GM19463 (cell line): Measurements from ENCODE around the gene SLC22A14.
"Not testable (repeated sequence)": the region's sequence is repeated elsewhere in the genome, so short reads cannot be mapped to it uniquely, and the experiment has no call there.

Experiments used
- ATAC-seq: cut with Tn5 transposase; IDR thresholded peaks from one replicate; pipeline ENCODE4 v1.9.1; 2021; ENCODE audit warnings: mild to moderate bottlenecking, moderate library complexity; ENCODE audit not compliant: unreplicated experiment

Gene SLC22A14

DNA sequence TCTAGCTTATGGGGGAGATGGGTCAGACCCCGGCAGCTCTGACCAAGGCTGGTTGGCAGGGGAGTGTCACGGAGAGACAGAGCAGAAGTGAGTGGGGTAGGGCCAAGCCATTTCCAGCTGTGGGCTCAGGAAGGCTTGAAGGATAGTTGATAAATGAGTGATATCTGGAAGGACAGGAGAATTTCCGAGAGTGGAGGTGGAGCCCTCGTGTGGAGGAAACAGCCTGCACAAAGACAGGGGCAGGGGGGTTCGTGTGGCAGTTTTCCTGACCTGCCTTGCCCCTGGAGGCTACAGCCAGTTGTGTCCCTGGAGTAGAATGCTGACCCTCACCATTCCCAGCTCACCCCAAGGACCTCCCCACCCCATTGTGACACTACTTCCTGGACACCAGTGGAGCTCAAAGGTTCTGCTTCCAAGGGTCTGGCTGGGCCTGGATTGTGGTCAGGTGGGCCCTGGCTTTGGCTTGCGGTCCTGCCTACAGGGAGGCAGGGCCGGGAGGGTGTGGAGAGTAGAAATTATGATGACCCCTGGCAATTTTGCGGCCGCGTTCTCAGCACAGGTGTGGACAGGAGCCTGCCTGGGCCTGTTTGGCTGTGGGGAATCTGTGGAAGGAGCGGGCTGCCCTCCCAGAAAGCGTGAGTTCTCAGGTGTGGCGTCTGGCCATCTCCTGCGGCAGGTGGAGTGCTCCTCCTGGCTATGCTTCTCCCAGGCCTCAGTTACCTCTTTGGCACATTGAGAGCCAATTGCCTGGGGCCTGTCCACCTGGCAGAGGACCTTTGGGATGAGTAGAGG is at the start of gene SLC22A14:
Gene SLC22A14 (plus strand): TSS at position 400 of the 792 bp plus-strand sequence. CDS start 23,733 bp downstream, outside the sequence.
- ATAC-seq = no peak

DNA sequence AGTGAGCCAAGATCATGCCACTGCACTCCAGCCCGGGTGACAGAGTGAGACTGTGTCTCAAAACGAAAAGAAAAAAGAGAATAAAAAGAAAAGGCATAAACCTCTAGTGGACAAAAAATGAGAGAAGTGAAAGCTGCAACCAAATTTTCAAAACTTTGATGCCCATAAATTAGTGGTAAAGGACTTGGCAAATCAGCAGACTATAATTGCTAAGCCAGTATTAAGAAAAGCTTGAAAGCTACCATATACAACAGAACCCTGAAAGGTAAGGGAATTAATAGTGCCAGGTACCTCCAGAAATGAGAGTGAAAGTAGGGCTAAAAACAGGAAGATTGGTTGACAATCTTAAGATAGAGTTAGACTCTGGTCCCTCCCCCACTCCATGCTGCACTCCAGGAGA is 49.4 kb upstream of the SLC22A14 start:
- ATAC-seq = peak; percentile 41

DNA sequence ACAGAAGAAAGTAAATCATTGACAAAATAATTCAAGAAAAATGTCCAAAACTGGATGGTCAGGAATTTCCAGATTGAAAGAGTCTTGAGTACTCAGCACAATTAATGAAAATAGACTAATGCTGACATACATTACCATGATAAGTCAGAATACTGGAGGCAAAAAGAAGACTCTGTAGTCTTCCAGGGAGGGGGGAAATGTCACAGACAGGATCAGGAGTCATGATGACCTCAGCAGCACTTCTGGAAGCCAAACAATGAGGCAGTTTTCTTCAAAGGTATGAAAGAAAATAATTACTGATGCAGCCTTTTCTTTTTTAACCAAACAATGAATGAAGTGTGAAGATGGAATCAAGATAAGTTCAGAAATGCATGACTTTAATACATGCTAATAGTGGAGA is 46.6 kb upstream of the SLC22A14 start:
- no peak for ATAC-seq

DNA sequence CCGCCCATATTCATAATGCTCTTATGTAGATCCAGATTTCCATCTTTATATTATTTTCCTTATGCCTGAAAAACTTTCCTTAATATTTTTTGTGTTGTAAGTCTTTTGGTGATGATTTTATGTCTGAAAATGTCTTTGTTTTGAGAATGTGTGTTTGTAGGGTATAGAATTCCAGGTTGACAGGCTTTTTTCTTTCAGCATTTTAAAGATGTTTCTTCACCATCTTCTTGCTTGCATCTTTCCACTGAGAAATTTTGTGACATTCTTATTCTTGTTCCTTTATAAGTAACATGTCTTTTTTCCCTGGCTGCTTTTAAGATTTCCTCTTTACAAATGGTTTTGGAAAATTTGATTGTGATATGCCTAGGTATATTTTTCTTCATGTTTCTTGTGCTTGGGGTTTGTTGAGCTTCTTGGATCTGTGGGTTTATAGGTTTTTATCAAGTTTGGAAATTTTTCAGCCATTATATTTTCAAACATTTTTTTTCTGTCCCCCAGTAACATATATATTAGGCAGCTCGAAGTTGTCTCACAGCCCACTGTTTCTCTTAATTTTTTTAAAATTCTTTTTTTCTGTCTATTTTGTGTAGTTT is 43.6 kb upstream of the SLC22A14 start:
- ATAC-seq = no peak

- ATAC-seq = not testable (repeated sequence)
These were observed 39.3 kb upstream of the SLC22A14 start for GRCh38 chr3:38242812-38243211.

DNA sequence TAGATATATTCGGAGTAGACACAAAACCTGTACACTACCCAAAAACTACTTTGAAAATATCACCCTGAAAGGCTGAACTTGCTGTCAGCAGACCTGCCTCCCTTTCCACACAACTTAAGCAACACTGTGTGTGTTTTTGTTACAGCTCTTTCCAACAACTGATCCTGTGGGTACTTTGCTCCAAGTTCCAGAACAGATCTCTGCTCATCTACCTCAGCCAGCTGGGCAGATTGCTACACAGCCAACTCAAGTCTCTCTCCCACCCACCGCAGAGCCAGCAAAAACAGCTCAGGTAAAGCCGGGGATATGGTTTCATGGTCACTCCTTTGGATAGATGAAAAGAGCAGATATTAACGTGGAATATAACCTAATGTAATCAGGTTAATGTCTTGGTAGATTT is 36.2 kb upstream of the SLC22A14 start:
- ATAC-seq = no peak

- no peak for ATAC-seq
These were observed 34.6 kb upstream of the SLC22A14 start for GRCh38 chr3:38247366-38248035.

GRCh38 chr3:38250198-38250597 is 31.9 kb upstream of the SLC22A14 start:
- no peak for ATAC-seq

DNA sequence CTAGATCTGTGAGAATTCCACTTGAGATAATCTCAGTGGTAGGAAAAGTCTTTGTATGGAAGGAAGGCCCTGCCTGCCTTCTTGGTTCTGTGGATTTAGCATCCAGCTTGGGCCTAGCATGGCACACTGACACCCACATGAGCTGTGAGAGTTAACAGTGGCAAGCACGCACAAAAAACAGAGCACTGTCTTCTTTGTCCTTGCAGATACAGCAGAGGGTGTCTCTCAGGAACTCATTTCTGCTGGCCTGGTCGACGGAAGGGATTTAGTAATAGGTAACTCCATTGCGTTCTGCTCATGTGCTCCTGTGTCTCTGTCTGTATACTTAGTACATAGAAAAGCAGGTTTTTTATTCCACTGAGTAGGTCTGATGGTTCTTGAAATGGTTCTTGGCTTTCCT is 30.9 kb upstream of the SLC22A14 start:
- ATAC-seq = no peak

DNA sequence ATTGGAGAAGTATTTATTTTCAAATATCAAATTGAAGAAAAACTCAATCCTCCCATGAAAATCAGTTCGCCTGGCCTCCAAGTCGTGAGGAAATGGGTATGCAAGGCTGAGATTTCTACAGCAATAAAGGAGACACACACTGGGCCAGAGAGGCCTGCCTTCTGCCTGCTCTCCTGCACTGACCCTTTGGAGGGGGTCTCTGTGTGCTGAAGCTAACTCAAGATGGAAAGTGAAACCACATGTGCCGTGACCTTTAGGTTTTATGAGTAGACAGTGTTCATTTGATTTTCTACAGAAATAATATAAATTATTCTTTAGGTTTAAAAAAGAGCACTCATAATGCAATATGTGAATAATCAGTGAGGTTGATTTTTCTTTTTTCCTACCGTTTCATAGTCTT is 28.4 kb upstream of the SLC22A14 start:
- ATAC-seq = no peak

DNA sequence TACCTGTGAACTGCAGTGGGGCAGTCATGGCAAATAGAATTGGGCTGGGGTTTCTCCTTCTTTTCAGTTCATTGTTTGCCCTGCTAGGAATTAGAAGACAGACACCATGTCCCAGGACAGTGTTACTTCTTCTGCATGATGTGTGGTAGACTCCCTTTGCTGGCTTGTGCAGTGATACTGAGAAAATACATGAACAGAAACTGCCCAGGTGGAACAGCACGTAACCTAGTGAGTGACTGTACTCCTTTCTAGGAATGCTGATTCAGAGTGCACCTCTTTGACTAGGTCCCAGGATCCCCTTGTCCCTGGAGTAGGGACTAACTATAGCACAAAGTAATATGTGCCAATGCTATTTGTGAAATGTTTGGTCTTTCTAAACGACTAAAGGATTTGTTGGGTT is 27.2 kb upstream of the SLC22A14 start:
- no peak for ATAC-seq

DNA sequence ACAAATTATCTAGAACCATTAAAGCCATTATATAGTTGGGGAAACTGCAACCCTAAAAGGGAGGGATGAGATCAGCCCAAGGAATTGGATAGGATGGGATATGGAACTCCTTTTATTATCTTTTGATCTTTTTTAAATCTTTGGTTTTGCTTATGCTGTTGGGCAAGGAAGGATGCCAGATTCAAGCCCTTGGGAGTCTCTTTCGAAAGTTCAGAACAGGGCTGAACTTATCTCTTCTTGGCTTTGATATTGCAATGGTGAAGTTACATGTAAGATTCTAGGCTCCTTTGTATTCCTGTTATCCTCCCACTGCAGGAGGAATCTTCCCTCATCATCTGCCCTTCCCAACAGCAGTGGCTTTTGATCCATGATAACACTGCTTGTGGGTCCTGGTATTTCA is 26.5 kb upstream of the SLC22A14 start:
- ATAC-seq = no peak

GRCh38 chr3:38257583-38257982 is 24.5 kb upstream of the SLC22A14 start:
- ATAC-seq = no peak

DNA sequence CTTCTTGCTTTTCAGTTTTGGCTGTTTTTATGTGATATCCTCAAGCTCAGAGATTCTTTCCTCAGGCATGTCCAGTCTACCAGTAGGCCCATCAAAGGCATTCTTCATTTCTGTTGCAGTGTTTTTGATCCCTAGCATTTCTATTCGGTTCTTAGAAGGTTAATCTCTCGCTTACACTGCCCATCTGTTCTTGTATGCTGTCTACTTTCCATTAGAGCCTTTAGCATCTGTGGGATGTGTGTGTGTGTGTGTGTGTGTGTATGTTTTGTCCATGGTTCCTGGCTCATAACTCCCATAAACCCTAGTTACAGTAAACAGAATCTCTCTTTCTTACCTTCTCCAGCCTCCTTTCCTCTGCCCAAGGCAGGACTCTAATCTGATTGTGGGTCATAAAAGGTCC is 21.6 kb upstream of the SLC22A14 start:
- ATAC-seq = no peak

GRCh38 chr3:38264353-38264771 is 17.7 kb upstream of the SLC22A14 start:
- ATAC-seq = no peak

DNA sequence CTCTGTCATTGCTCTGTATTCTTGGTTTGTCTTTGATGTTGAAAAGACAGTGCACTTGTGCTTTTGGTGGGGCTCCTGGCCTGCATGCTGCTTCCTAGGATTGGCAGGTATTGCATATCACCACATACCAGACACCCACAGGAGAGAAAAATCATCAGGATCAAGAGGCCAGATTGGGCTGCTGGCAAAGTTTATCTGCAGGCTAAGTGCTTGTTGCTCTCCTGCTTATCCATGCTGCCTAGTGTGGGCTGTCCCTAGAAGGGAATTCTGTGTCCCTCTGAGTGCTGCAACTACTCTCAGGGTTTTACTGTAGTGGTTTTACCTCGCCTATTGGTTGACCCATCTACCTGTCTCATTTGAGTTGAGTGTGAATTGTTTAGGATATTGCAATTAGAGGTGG is 17.3 kb upstream of the SLC22A14 start:
- no peak for ATAC-seq

GRCh38 chr3:38265604-38266307 is 16.3 kb upstream of the SLC22A14 start, which contains the start of gene SLC22A13:
SLC22A13 (plus strand) TSS chr3:38265812; CDS start chr3:38265861, 49 bp downstream.
- no peak for ATAC-seq

GRCh38 chr3:38266810-38267209 is 15.3 kb upstream of the SLC22A14 start:
- no peak for ATAC-seq

DNA sequence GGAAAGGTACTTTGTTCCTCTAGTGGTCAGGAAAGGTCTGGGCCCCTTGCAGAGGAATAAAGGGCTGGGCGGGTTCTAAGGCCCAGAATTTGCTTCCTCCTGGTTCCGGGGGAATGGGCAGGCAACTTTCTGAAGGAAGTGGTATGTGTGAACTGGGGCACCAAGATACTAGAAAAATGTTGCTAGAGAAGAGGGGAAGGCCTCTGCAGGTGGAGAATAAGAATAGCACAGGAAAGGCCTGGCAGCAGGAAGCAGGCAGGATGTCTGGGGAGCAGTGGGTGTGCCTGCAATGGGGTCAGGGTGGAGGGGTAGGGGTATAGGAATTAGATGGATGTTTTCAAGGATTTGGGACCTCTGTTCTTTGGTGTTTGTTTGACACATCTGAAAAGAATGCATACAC is 14.4 kb upstream of the SLC22A14 start:
- ATAC-seq = no peak

- no peak for ATAC-seq
These were observed 14.0 kb upstream of the SLC22A14 start for GRCh38 chr3:38268087-38268486.

DNA sequence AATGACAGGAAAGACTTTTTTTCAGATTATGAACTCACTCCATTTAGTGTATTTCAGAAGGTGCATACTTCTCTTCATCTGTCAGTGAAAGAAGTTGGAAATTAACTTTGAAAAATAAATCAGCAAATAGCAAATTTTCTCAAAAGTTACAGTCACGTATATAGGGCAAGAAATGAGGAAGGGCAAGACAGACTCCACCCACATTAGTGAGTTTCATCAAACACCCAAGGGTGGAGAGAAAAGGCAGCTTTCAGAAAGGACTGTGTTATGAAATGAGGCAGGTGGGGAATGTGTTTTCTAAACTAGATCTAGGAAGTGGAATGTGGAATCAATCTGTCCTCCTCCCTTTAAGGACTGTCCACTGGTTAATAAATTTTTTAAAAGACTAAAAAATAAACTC is 13.6 kb upstream of the SLC22A14 start:
- ATAC-seq = no peak
